ENCODE data around the gene NPPC.

The NPPC gene

DNA sequence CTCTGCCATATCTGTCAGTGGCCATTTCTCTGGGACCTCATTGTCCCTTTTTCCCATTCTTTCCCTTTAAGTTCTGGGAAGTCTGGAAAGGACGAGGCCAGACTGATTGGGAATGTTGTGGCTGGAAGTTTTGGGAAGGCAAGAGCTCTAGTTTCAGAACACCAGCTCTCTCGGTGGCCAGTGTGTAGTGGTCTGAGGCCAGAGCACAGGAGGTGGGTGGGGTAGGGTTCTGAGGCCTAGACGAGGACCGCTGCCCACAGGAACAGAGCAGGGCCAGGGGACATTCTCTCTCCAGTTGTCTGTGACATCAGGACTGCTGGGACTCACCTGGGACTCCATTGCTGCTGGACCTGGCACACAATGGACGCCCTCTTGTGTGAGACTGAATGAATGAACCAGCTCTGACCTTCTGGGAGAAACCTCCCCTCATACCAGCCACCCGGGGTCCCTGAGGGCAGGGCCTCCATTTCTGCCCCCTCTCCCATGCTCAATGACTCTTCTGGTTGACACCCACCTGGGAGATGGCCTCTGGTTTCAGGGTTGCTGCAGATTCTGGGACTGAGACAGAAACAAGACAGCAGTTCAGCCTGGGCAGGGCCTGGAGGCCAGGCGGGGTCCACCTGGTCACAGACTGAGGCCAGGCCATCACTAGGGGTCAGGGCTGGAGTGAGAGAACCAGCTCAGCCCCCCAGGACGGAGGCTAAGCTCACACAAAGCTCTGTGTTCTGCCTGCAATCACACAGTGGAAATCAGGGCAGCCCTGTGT lies 8.4 kb upstream of the NPPC start:
- DNase-seq = no peak

DNA sequence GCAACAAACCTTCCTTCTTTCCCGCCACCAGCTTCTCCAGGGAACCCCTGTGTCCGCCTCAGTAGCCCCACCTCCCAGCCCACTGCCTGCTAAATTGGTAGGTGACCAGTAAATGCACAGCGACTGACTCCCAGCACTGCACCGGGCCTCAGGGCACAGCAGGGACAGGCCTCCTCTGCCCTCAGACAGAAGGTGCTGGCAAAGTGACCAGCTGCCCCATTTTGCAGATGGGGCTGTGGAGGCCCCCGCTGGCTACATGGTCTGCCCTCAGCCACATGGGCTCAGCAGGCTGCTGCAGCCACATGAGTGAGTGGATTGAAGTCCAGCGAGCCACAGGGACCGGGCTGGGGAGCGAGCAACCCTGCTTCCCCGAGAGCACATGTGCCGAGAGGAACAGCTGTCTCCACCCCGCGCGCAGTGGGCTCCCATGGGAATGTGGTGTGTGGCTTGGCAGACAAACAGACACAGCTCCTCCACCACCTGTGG lies 7.8 kb upstream of the NPPC start:
- DNase-seq = no peak

DNA sequence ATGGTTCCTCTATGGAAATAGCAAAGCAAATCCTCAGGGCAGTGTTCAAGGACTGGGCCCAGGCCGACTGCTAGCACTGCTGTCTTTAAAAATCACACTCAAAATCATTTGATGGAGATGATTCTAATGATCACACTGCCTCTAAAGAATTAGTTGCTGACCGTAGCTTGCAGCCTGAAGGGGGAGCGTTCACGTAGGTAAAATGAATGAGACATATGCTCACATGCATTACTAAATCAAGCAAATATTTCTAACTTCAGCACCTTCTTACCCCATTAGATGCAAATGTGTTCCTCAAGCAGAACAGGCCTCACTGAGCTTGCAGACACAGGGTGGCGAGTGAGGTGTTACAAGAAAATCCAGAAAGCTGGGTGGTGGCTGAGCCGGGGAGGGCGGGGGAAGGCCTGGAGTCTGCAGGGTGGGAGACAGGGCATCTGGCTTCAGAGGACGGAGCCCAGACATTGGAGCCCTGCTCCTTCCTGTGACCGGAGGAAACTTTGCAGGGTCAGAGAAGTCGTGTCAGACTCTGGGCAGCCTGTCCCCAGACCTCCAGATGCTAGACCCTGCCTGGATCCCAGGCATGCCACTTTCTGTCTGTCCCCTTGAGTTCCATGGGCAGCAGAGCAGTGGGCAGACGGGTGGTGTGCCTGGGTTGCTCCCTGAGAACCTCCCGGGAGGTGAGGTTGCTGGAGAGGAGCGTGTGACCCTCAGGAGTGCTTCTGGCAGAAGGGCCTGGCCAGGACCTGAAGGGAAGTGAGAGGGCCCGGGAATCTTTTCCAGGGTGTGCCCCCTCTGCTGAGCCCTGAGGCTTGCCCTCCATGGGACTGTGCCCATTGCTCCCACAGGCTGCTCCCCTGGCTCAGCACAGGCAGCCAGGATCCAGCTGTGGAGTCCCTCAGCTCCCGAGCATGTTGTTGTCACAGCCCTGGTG lies 7.1 kb upstream of the NPPC start:
- no peak for DNase-seq

DNA sequence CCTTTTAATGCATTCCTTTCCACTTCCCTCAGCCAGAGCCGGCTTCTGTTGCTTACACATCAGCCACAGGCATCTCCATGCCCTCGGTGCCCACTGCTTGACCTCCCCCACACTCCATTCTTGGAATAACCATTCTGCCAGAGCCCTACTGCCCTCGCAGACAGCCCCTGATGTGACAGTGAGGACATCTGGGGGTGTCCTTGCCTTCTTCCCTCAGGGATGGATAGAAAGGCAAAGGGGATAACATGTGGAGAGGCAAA lies 6.4 kb upstream of the NPPC start:
- DNase-seq = no peak

- no peak for DNase-seq
Observed at GRCh38 chr2:231931481-231931915, 5.3 kb upstream of the NPPC start.

- DNase-seq = no peak
Observed at GRCh38 chr2:231930593-231931281, 4.5 kb upstream of the NPPC start.

- no peak for DNase-seq
Observed at GRCh38 chr2:231929961-231930592, 3.9 kb upstream of the NPPC start.

DNA sequence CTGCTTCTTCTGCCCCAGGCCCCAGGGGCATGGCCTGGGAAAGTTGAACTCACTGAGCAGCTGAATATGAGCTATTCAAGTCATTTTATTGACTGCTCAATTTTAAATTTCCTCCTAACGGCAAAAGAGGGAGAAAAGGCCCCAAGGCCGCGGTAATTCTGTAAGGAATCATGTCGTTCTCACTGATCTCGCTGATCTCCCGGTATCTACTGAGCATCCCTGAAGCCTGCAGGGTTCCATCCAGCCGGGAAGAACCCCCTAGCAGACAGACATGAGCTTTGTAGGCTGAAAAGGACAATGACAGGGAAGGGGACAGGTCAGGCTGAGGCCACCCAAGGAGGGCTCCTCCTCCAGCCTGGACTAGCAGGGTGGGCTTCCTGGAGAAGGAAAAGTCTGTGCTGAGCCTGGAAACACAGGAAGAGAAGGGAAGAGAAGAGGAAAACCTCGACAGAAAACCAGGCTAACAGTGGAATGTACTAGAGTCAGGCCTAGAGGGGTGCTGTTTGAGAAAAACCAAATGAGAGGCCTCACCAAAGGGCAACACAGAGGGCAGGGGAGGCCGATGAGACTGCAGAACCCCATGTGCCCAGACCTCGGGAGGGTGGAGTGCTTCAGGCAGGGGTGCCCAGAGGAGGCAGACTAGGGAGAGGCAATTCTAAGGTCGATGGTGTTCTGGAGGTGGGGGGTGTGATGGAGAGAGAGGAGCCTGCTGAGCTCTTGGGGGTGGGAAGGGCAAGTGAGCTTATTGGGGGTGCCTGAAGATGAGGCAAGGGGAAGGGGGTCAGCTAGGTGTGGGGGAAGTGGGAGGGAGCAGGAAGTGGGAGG lies 2.9 kb upstream of the NPPC start:
- no peak for DNase-seq

DNA sequence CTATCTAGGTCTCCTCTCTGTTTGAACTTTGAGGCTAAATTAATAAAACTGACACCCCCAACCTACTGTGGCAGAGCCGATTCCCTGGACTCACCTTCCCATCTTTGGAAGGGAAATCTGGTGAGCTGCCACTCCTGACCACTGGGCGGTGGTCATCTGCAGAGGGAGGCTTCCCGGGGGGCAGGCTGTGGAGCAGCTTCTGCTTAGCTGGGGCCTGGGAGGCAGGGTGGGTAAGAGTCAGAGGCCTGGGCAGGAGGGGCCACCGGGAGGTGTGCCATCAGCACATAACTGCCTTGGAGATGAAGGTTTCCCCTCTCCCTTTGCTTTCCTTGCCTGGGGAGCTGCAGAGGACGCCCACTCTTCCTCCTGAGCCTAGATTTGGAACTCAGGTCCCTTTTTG lies 2.3 kb upstream of the NPPC start:
- DNase-seq = no peak

DNA sequence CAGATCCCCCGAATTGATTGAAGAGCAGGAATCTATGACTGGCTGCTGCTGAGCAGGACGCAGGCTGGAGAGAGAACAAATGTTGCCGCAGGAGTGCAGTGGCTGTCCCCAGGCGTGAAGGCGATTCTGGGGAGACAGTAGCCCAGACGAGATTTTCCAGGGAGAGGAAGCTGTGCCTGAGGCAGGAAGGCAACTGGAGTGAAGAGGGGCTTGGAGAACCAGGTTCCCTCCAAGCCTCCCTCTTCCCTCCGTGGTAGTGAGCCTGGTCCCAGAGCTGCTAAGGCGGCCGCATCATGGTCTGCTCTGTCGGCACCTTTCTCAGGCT lies 1.3 kb upstream of the NPPC start:
- DNase-seq = no peak

GRCh38 chr2:231926761-231927565 lies 767 bp upstream of the NPPC start:
- peak; percentile 9 for DNase-seq

- DNase-seq = peak; percentile 77
Observed at GRCh38 chr2:231925303-231926179, 655 bp downstream of the NPPC start.

GRCh38 chr2:231924889-231925275 lies 1.3 kb downstream of the NPPC start:
- DNase-seq = no peak

GRCh38 chr2:231923951-231924888 lies 2.0 kb downstream of the NPPC start:
- DNase-seq = no peak

GRCh38 chr2:231923010-231923344 lies 3.2 kb downstream of the NPPC start:
- DNase-seq = no peak

- DNase-seq = no peak
Observed at GRCh38 chr2:231922311-231923009, 3.7 kb downstream of the NPPC start.

GRCh38 chr2:231920795-231921194 lies 5.4 kb downstream of the NPPC start:
- DNase-seq = no peak

- DNase-seq = no peak
Observed at GRCh38 chr2:231920366-231920765, 5.8 kb downstream of the NPPC start.
